ENCODE measurements around the gene XRN2. TPM values are rescaled to one million over a fixed set of nuclear protein-coding genes. Genes with fewer than 3 reads are reported as not detected.

XRN2 gene
- total RNA-seq, 1 experiment from 2014 or later, result 122 TPM

GRCh38 chr20:21397341-21398108, 94.4 kb downstream of the XRN2 start, which contains the start of gene NKX2-4:
TSS of gene NKX2-4 (minus strand) at chr20:21397526. CDS start at chr20:21397399, 127 bp downstream.
- POLR2A ChIA-PET (ENCODE audit: low non-redundant PET), result no interaction called here
- Histone ChIP-seq H3K9me3 (ENCODE audit: low read depth, low read length, poor library complexity, severe bottlenecking) (no peaks in the 10 kb centered on the region), H3K4me3 (ENCODE audit: low read depth, low read length, poor library complexity, severe bottlenecking) (peak within 1 kb of the TSS; percentile 37), H3K4me1 (ENCODE audit: insufficient read depth, low read length, poor library complexity, severe bottlenecking) (no peaks in the 10 kb centered on the region), H3K27me3 (replicated peaks; ENCODE audit: insufficient read depth, low read depth, low read length, poor library complexity) (peaks cover 89% of the 10 kb centered on the region), H3K36me3 (ENCODE audit: insufficient read depth, low read length, poor library complexity, severe bottlenecking) (no peaks in the 10 kb centered on the region), H3K27ac (ENCODE audit: low read depth, low read length, poor library complexity, severe bottlenecking) (no peak within 1 kb of the TSS)
- peak; percentile 14 for DNase-seq (ENCODE audit: low spot score)
- intact Hi-C loops (cut with micrococcal nuclease; ENCODE audit: unreplicated experiment), result loop anchor here (10.0 kb wide), 1 partner anchor 533 kb away; no protein-coding TSS in a partner anchor
- CTCF ChIA-PET, result no interaction called here
- no TSS peak for BruUV-seq (replicated peaks)
- TF ChIP-seq CTCF (conservative IDR thresholded peaks at IDR 0.05; ENCODE audit: low read depth, low read length) (no peak), EZH2 (IDR thresholded peaks at IDR 0.05; ENCODE audit: borderline replicate concordance, low read depth, low read length, poor library complexity, severe bottlenecking) (no peak)

- H3K36me3 ChIP-seq (ENCODE audit: insufficient read depth, low read length, poor library complexity, severe bottlenecking), result no peaks in the 10 kb centered on the region
- H3K4me3 ChIP-seq (ENCODE audit: low read depth, low read length, poor library complexity, severe bottlenecking), result no peak overlapping the region
- intact Hi-C loops (cut with micrococcal nuclease; ENCODE audit: unreplicated experiment), result loop anchor here (10.0 kb wide), 1 partner anchor 534 kb away; no protein-coding TSS in a partner anchor
- no TSS peak for BruUV-seq (replicated peaks)
- no peaks in the 10 kb centered on the region for H3K4me1 ChIP-seq (ENCODE audit: insufficient read depth, low read length, poor library complexity, severe bottlenecking)
- no peaks in the 10 kb centered on the region for H3K9me3 ChIP-seq (ENCODE audit: low read depth, low read length, poor library complexity, severe bottlenecking)
- no peak for TF ChIP-seq EZH2 (IDR thresholded peaks at IDR 0.05; ENCODE audit: borderline replicate concordance, low read depth, low read length, poor library complexity, severe bottlenecking)
- TF ChIP-seq CTCF (conservative IDR thresholded peaks at IDR 0.05; ENCODE audit: low read depth, low read length), result no peak
- no peak overlapping the region for H3K27ac ChIP-seq (ENCODE audit: low read depth, low read length, poor library complexity, severe bottlenecking)
- ChIA-PET POLR2A (ENCODE audit: low non-redundant PET) (no interaction called here), CTCF (no interaction called here)
- peaks cover 95% of the 10 kb centered on the region for H3K27me3 ChIP-seq (replicated peaks; ENCODE audit: insufficient read depth, low read depth, low read length, poor library complexity)
- DNase-seq (ENCODE audit: low spot score), result no peak
Observed at GRCh38 chr20:21398109-21399004, 95.2 kb downstream of the XRN2 start.

- DNase-seq (ENCODE audit: low spot score), result no peak
- Histone ChIP-seq H3K9me3 (ENCODE audit: low read depth, low read length, poor library complexity, severe bottlenecking) (no peaks in the 10 kb centered on the region), H3K4me1 (ENCODE audit: insufficient read depth, low read length, poor library complexity, severe bottlenecking) (no peaks in the 10 kb centered on the region), H3K27ac (ENCODE audit: low read depth, low read length, poor library complexity, severe bottlenecking) (no peak overlapping the region), H3K4me3 (ENCODE audit: low read depth, low read length, poor library complexity, severe bottlenecking) (no peak overlapping the region), H3K27me3 (replicated peaks; ENCODE audit: insufficient read depth, low read depth, low read length, poor library complexity) (peaks cover 96% of the 10 kb centered on the region), H3K36me3 (ENCODE audit: insufficient read depth, low read length, poor library complexity, severe bottlenecking) (no peaks in the 10 kb centered on the region)
- BruUV-seq (replicated peaks), result no TSS peak
- TF ChIP-seq CTCF (conservative IDR thresholded peaks at IDR 0.05; ENCODE audit: low read depth, low read length), result no peak
- TF ChIP-seq EZH2 (IDR thresholded peaks at IDR 0.05; ENCODE audit: borderline replicate concordance, low read depth, low read length, poor library complexity, severe bottlenecking), result no peak
- ChIA-PET POLR2A (ENCODE audit: low non-redundant PET) (no interaction called here), CTCF (no interaction called here)
- intact Hi-C loops (cut with micrococcal nuclease; ENCODE audit: unreplicated experiment), result loop anchor here (10.0 kb wide), 1 partner anchor 534 kb away; no protein-coding TSS in a partner anchor
Observed at GRCh38 chr20:21399005-21399475, 95.9 kb downstream of the XRN2 start.

All from A673 (cell line).